M059J (cell line): ENCODE data around the gene DCUN1D2. TPM values are rescaled to one million over a fixed set of nuclear protein-coding genes. Genes with fewer than 3 reads are reported as not detected.
"Not testable (repeated sequence)": the region's sequence is repeated elsewhere in the genome, so short reads cannot be mapped to it uniquely, and the experiment has no call there.

ENCODE experiments used
- DNase-seq: peaks from one replicate; pipeline ENCODE4 v3.0.0-alpha.2; 2012; ENCODE audit warnings: low read depth
- total RNA-seq: library from RNA; depleted of rRNA; stranded (reverse); fragments of >200 nt; shearing (Covaris generic); gene quantifications from 2 replicates; pipeline ENCODE4 v1.2.3, GENCODE V29; 2014

DCUN1D2 gene
- total RNA-seq, 1 experiment from 2014 or later = 10.9 TPM

GRCh38 chr13:113446488-113446854, 44.0 kb downstream of the DCUN1D2 start:
- no peak for DNase-seq

GRCh38 chr13:113445791-113446487, 44.6 kb downstream of the DCUN1D2 start:
- no peak for DNase-seq

GRCh38 chr13:113443991-113444390, 46.5 kb downstream of the DCUN1D2 start:
- DNase-seq = no peak

- DNase-seq = no peak
These were observed 47.5 kb downstream of the DCUN1D2 start for GRCh38 chr13:113442985-113443362.

- DNase-seq = no peak
These were observed 48.0 kb downstream of the DCUN1D2 start for GRCh38 chr13:113442354-113442984.

GRCh38 chr13:113441661-113442060, 48.9 kb downstream of the DCUN1D2 start:
- DNase-seq = no peak

- DNase-seq = no peak
These were observed 53.0 kb downstream of the DCUN1D2 start for GRCh38 chr13:113437408-113438010.

- DNase-seq = not testable (repeated sequence)
These were observed 53.6 kb downstream of the DCUN1D2 start for GRCh38 chr13:113436866-113437265.

- not testable (repeated sequence) for DNase-seq
These were observed 54.6 kb downstream of the DCUN1D2 start for GRCh38 chr13:113435907-113436306.

GRCh38 chr13:113433391-113433916, 57.1 kb downstream of the DCUN1D2 start:
- no peak for DNase-seq

GRCh38 chr13:113432506-113433270, 57.8 kb downstream of the DCUN1D2 start:
- DNase-seq = no peak

- DNase-seq = no peak
These were observed 59.3 kb downstream of the DCUN1D2 start for GRCh38 chr13:113431171-113431570.

GRCh38 chr13:113430378-113431110, 60.0 kb downstream of the DCUN1D2 start:
- DNase-seq = no peak

GRCh38 chr13:113429608-113429985, 60.9 kb downstream of the DCUN1D2 start:
- DNase-seq = no peak

GRCh38 chr13:113428871-113429607, 61.5 kb downstream of the DCUN1D2 start:
- no peak for DNase-seq

- no peak for DNase-seq
These were observed 62.0 kb downstream of the DCUN1D2 start for GRCh38 chr13:113428469-113428865.

GRCh38 chr13:113427562-113428468, 62.7 kb downstream of the DCUN1D2 start:
- DNase-seq = peak; percentile 13

- no peak for DNase-seq
These were observed 63.9 kb downstream of the DCUN1D2 start for GRCh38 chr13:113426591-113426986.

- peak; percentile 8 for DNase-seq
These were observed 64.4 kb downstream of the DCUN1D2 start for GRCh38 chr13:113425941-113426590.
